Measurements from ENCODE around the gene CDRT15.
"Not testable (repeated sequence)": the region's sequence is repeated elsewhere in the genome, so short reads cannot be mapped to it uniquely, and the experiment has no call there.

- not testable (repeated sequence) for TF ChIP-seq CTCF (optimal IDR thresholded peaks at IDR 0.05 in 1 of 3, IDR thresholded peaks at IDR 0.05 in 1 of 3, conservative IDR thresholded peaks at IDR 0.05 in 1 of 3; ENCODE audit: extremely low read depth in 1 of 3, insufficient read depth in 2 of 3, low read length in 3 of 3); EZH2 (IDR thresholded peaks at IDR 0.05; ENCODE audit: low read length)
Measured at GRCh38 chr17:14192039-14192438, 44.6 kb downstream of the CDRT15 start.
